Upper lobe of left lung (tissue), 4 donors: ENCODE results near the gene SLAMF9.

Source experiments
- EP300 ChIP-seq, 4 donors: sonication (generic); formaldehyde crosslinking; IDR thresholded peaks; one replicate each; pipeline ENCODE4 v1.5.1; 2017; ENCODE audit warnings: antibody characterized with exemption in 4 of 4, control low read depth in 2 of 4
- POLR2A ChIP-seq, 4 donors: fragments of 450-650 bp; IDR thresholded peaks; one replicate each; pipeline ENCODE4 v1.5.1; 2016 to 2017; ENCODE audit warnings: antibody characterized with exemption in 4 of 4, mild to moderate bottlenecking in 2 of 4
- TF ChIP-seq, protein P1 (sequence below), 6 experiments: fragments of 450-650 bp in 4 of 6; fragments of 200-600 bp in 2 of 6; sonication (generic) in 2 of 6; IDR thresholded peaks; one replicate each; pipeline ENCODE4 v1.5.1; 2016 to 2019; ENCODE audit warnings: antibody characterized with exemption in 6 of 6

DNA sequence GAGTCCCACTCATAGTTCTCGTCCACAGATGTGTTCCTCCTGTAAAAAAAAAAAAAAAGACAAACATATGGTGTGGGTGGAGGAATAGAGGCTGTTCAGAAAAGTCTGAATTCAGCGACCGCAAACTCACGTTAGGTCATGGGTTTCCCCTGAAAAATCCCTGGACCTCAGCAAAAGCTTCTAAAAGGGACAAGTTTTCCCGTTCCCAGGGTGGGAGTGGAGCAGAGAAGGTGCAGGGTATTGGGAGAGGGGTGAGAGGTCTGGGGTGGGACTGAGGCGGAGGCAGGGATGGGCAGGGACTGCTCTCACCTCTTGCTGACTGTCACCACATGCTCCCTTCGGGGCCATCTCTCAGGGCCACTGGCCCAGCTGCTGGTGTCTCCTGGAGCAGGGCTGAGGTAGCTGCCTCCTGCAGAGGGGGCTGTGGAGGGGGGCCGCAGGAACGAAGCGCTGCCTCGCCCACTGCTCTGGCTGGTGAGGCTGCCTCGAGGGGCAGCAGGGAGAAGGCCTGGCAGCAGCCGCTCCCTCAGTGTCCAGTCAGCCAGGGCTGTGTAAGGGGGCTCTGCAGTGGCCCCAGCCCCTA lies 26.1 kb downstream of the SLAMF9 start:
- TF ChIP-seq POLR2A (IDR thresholded peaks at IDR 0.05) (no peak), EP300 (IDR thresholded peaks at IDR 0.05) (no peak)
- TF ChIP-seq, protein P1, sequence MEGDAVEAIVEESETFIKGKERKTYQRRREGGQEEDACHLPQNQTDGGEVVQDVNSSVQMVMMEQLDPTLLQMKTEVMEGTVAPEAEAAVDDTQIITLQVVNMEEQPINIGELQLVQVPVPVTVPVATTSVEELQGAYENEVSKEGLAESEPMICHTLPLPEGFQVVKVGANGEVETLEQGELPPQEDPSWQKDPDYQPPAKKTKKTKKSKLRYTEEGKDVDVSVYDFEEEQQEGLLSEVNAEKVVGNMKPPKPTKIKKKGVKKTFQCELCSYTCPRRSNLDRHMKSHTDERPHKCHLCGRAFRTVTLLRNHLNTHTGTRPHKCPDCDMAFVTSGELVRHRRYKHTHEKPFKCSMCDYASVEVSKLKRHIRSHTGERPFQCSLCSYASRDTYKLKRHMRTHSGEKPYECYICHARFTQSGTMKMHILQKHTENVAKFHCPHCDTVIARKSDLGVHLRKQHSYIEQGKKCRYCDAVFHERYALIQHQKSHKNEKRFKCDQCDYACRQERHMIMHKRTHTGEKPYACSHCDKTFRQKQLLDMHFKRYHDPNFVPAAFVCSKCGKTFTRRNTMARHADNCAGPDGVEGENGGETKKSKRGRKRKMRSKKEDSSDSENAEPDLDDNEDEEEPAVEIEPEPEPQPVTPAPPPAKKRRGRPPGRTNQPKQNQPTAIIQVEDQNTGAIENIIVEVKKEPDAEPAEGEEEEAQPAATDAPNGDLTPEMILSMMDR (IDR thresholded peaks at IDR 0.05): no peak
